ENCODE results near the gene MICAL1. TPM values are rescaled to one million over a fixed set of nuclear protein-coding genes. Genes with fewer than 3 reads are reported as not detected.
A peak's percentile ranks its signal among the peaks of the same experiment; 100 is the strongest.

The MICAL1 gene
- total and polyA plus RNA-seq, 2 donors from 2014 or later: 13.7 to 38.7 TPM

DNA sequence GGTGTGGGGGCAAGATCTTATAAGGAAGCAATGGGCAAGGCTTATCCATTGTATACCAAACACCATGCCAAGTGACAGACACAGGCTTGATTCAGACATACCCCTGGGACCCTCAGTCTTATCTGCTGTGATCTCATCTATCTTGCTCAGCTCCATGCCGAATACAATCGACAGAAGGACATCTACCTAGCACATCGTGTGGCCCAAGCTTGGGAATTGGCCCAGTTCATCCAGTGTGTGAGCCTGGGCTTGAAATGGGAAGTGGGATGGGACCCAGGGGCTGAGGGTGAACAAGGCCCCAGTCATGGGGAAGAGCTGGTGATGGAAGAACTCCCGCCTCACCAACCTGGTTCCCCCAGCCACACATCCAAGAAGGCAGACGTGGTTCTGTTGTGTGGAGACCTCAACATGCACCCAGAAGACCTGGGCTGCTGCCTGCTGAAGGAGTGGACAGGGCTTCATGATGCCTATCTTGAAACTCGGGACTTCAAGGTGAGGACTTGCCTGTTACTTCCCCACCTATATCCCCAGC is 13.1 kb downstream of the MICAL1 start:
- Histone ChIP-seq H3K36me3 (ENCODE audit: control insufficient read depth in 2 of 3, insufficient read depth in 3 of 3, low read length in 3 of 3) (peaks cover 0 to 9% (median 8%) of the 10 kb centered on the region in 3 donors), H3K9ac (ENCODE audit: low read length in 3 of 3) (no peak overlapping the region), H3K9me3 (ENCODE audit: control insufficient read depth in 2 of 3, insufficient read depth in 1 of 3, low read length in 3 of 3) (no peaks in the 10 kb centered on the region), H3K27ac (ENCODE audit: low read depth in 2 of 2, low read length in 2 of 2) (no peak overlapping the region), H3K27me3 (ENCODE audit: control insufficient read depth, insufficient read depth, low read length) (no peaks in the 10 kb centered on the region), H3K4me1 (ENCODE audit: control insufficient read depth in 2 of 3, insufficient read depth in 2 of 3, low read depth in 1 of 3, low read length in 3 of 3) (peaks cover 0 to 12% (median 7%) of the 10 kb centered on the region in 3 donors), H3K4me3 (ENCODE audit: low read length in 3 of 3) (no peak overlapping the region)
- intact Hi-C loops (cut with DNase I): no loop called here
- no peak for DNase-seq
- TF ChIP-seq, protein P1, sequence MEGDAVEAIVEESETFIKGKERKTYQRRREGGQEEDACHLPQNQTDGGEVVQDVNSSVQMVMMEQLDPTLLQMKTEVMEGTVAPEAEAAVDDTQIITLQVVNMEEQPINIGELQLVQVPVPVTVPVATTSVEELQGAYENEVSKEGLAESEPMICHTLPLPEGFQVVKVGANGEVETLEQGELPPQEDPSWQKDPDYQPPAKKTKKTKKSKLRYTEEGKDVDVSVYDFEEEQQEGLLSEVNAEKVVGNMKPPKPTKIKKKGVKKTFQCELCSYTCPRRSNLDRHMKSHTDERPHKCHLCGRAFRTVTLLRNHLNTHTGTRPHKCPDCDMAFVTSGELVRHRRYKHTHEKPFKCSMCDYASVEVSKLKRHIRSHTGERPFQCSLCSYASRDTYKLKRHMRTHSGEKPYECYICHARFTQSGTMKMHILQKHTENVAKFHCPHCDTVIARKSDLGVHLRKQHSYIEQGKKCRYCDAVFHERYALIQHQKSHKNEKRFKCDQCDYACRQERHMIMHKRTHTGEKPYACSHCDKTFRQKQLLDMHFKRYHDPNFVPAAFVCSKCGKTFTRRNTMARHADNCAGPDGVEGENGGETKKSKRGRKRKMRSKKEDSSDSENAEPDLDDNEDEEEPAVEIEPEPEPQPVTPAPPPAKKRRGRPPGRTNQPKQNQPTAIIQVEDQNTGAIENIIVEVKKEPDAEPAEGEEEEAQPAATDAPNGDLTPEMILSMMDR (IDR thresholded peaks at IDR 0.05; ENCODE audit: borderline replicate concordance, extremely low read depth, insufficient read depth): no peak
- no peak for FAIRE-seq

DNA sequence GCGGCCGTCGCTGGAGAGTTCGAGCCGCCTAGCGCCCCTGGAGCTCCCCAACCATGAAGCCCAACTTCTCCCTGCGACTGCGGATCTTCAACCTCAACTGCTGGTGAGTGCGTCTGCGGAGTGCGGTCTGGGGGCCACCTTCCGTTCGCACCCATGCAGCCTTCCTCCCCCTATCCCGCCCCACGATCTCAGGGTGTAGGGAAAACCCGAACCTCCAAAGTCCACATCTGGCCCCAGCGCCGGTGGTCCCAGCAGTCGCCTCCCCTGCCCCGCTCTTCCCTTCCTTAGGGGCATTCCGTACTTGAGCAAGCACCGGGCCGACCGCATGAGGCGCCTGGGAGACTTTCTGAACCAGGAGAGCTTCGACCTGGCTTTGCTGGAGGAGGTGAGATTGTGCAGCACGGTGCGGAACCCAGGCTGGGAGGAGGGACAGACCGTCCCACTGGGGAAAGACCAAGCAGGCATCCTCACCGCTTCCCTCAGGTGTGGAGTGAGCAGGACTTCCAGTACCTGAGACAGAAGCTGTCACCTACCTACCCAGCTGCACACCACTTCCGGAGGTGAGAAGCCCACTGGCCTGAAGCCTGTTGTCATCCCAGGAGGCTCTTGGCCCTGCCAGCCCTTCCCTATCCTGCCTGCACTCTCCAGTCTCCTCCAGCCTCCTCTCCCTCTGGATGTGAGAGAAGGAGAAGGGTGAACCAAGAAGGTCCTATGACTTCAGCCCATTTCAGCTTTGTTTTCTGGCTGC is 14.3 kb downstream of the MICAL1 start:
- intact Hi-C loops (cut with DNase I): no loop called here
- TF ChIP-seq, protein P1 (IDR thresholded peaks at IDR 0.05; ENCODE audit: borderline replicate concordance, extremely low read depth, insufficient read depth): no peak
- DNase-seq: peak; percentile 72 to 87 (median 83)

DNA sequence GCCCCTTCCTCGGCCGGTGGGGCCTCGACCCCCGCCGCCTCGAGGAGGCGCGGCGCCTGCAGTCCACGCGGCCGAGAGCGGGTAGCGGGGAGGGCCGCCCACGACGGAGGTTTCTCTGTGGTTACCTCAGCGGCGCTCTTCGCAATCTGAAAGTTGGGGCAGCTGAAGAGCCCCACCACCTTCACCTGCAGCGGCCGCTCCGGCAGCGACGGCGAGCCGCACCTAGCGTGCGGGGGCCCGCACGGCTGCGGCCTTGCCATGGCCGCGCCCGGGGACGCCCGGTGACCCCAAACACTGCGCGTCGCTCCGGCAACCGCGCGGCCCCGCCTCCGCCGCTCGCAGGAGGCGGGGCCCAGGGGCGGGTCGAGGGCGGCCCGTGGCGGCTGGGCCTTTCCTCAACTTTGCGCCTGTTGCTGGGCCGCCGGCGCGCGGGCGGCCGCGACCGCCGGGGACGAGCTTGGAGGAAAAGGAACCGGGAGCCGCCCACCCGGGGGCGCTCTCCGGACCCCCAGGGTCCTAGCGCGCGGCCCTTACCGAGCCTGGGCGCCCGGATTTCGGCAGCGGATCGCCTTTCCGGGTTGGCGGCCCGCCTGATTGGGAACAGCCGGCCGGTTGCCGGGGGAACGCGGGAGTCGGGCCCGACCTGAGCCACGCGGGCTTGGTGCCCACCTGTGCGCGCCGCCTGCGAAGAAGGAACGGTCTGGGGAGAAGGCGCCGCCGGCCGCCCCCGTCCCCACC is 15.1 kb downstream of the MICAL1 start, which contains the start of the genes PPIL6 and SMPD2:
TSS of gene PPIL6 (minus strand) at position 298 of the 738 bp plus-strand sequence. CDS start at position 260, 38 bp downstream.
TSS of gene SMPD2 (plus strand) at position 394 of the 738 bp plus-strand sequence. CDS start 398 bp downstream, outside the sequence.
- Histone ChIP-seq H3K9ac (ENCODE audit: low read length in 3 of 3) (peak within 1 kb of the TSS; percentile 65 to 90 (median 71)), H3K9me3 (ENCODE audit: control insufficient read depth in 2 of 3, insufficient read depth in 1 of 3, low read length in 3 of 3) (no peaks in the 10 kb centered on the region), H3K4me1 (ENCODE audit: control insufficient read depth in 2 of 3, insufficient read depth in 2 of 3, low read depth in 1 of 3, low read length in 3 of 3) (peaks cover 0 to 12% (median 7%) of the 10 kb centered on the region in 3 donors), H3K27me3 (ENCODE audit: control insufficient read depth, insufficient read depth, low read length) (no peaks in the 10 kb centered on the region), H3K4me3 (ENCODE audit: low read length in 3 of 3) (peak within 1 kb of the TSS; percentile 74 to 83 (median 81)), H3K36me3 (ENCODE audit: control insufficient read depth in 2 of 3, insufficient read depth in 3 of 3, low read length in 3 of 3) (peaks cover 0 to 9% (median 5%) of the 10 kb centered on the region in 3 donors), H3K27ac (ENCODE audit: low read depth in 2 of 2, low read length in 2 of 2) (peak within 1 kb of the TSS; percentile 75 to 78)
- DNase-seq (peak; percentile 95 to 98 (median 96)), FAIRE-seq (no peak)
- TF ChIP-seq, protein P1 (IDR thresholded peaks at IDR 0.05; ENCODE audit: borderline replicate concordance, extremely low read depth, insufficient read depth): peak; percentile 18
- intact Hi-C loops (cut with DNase I): no loop called here

More for the DNA sequence above, 14.3 kb downstream of the MICAL1 start:
- Histone ChIP-seq H3K27ac (ENCODE audit: low read depth in 2 of 2, low read length in 2 of 2) (peak overlapping the region; percentile 67 to 75), H3K4me1 (ENCODE audit: control insufficient read depth in 2 of 3, insufficient read depth in 2 of 3, low read depth in 1 of 3, low read length in 3 of 3) (peaks cover 0 to 12% (median 7%) of the 10 kb centered on the region in 3 donors), H3K36me3 (ENCODE audit: control insufficient read depth in 2 of 3, insufficient read depth in 3 of 3, low read length in 3 of 3) (peaks cover 0 to 9% (median 8%) of the 10 kb centered on the region in 3 donors), H3K27me3 (ENCODE audit: control insufficient read depth, insufficient read depth, low read length) (no peaks in the 10 kb centered on the region), H3K9me3 (ENCODE audit: control insufficient read depth in 2 of 3, insufficient read depth in 1 of 3, low read length in 3 of 3) (no peaks in the 10 kb centered on the region), H3K4me3 (ENCODE audit: low read length in 3 of 3) (peak overlapping the region; percentile 74 to 83 (median 81)), H3K9ac (ENCODE audit: low read length in 3 of 3) (peak overlapping the region; percentile 48 to 90 (median 65))
- FAIRE-seq: no peak
